CD4-positive, alpha-beta T cell (primary cell): ENCODE data around the gene FLYWCH1. TPM values are rescaled to one million over a fixed set of nuclear protein-coding genes. Genes with fewer than 3 reads are reported as not detected.

Source experiments
- ATAC-seq: fragments of 200-7000 bp; cut with Tn5 transposase; one replicate; pipeline ENCODE4 v1.10.0; 2022; ENCODE audit warnings: mild to moderate bottlenecking; ENCODE audit not compliant: poor library complexity
- CTCF ChIA-PET: fragments of 350-600 bp; sonication (Branson Sonifier 250); formaldehyde crosslinking; loops from one replicate; lab custom pipeline; 2021; ENCODE audit warnings: antibody characterized with exemption, inconsistent platforms; lab: Charles Lee
- POLR2A ChIA-PET: fragments of 350-600 bp; sonication (Branson Sonifier 250); formaldehyde crosslinking; loops from one replicate; lab custom pipeline; 2021; ENCODE audit warnings: antibody characterized with exemption, inconsistent platforms; lab: Charles Lee
- DNase-seq, 14 experiments: peaks; one replicate each; pipeline ENCODE4 v3.0.0-alpha.2; 2013 to 2020; ENCODE audit warnings: mixed read lengths in 2 of 14
- H3K27ac ChIP-seq, 2 donors: one replicate each; pipeline versions ENCODE4 v1.5.1 to v1.7.0; 2013; ENCODE audit warnings: low read length in 2 of 2, low read depth in 1 of 2, mild to moderate bottlenecking in 1 of 2
- H3K27me3 ChIP-seq, 2 experiments: 1 replicate in 1 of 2; 2 replicates in 1 of 2; pipeline versions ENCODE4 v1.6.1 to v1.7.0; 2013; ENCODE audit warnings: low read length in 2 of 2, control low read depth in 1 of 2, mild to moderate bottlenecking in 1 of 2, moderate library complexity in 1 of 2; ENCODE audit not compliant: insufficient read depth in 2 of 2, control insufficient read depth in 1 of 2
- H3K36me3 ChIP-seq: one replicate; pipeline ENCODE4 v1.6.1; 2013; ENCODE audit warnings: low read length, control low read depth; ENCODE audit not compliant: insufficient read depth
- H3K4me1 ChIP-seq: one replicate; pipeline ENCODE4 v1.6.1; 2013; ENCODE audit warnings: low read length, control low read depth; ENCODE audit not compliant: insufficient read depth
- H3K4me3 ChIP-seq: one replicate; pipeline ENCODE4 v1.5.1; 2013; ENCODE audit warnings: mild to moderate bottlenecking, low read length, moderate library complexity
- H3K9me3 ChIP-seq, 2 experiments: 1 replicate in 1 of 2; 2 replicates in 1 of 2; pipeline versions ENCODE4 v1.6.1 to v1.7.0; 2013; ENCODE audit warnings: low read length in 2 of 2, mild to moderate bottlenecking in 2 of 2, control low read depth in 1 of 2, moderate library complexity in 1 of 2; ENCODE audit not compliant: control insufficient read depth in 1 of 2, insufficient read depth in 1 of 2
- H3K27ac Mint-ChIP-seq: one replicate; pipeline ENCODE4 v1.8.0; 2020; ENCODE audit warnings: mixed read lengths
- H3K27me3 Mint-ChIP-seq: one replicate; pipeline ENCODE4 v1.8.0; 2021; ENCODE audit warnings: mixed read lengths
- H3K36me3 Mint-ChIP-seq: one replicate; pipeline ENCODE4 v1.8.0; 2021; ENCODE audit warnings: low read depth, mixed read lengths
- H3K4me1 Mint-ChIP-seq: one replicate; pipeline ENCODE4 v1.8.0; 2021; ENCODE audit warnings: low read depth, mixed read lengths
- H3K4me3 Mint-ChIP-seq: one replicate; pipeline ENCODE4 v1.8.0; 2020; ENCODE audit warnings: mild to moderate bottlenecking, mixed read lengths
- H3K9me3 Mint-ChIP-seq: one replicate; pipeline ENCODE4 v1.8.0; 2020; ENCODE audit warnings: mixed read lengths
- CTCF ChIP-seq: fragments of 200-600 bp; IDR thresholded peaks from one replicate; pipeline ENCODE4 v1.8.0; 2022; ENCODE audit warnings: antibody characterized with exemption, mild to moderate bottlenecking
- intact Hi-C, 2 experiments: fragments of 100-400 bp; cut with DNase I in 1 of 2; cut with micrococcal nuclease in 1 of 2; formaldehyde crosslinking; loops; one replicate each; pipeline versions ENCODE4 v1.15.1 to v1.9.0; 2023 to 2025; cut with DNase I, micrococcal nuclease
- total RNA-seq, 174 experiments: library from RNA in 2 of 174; stranded (reverse) in 2 of 174; gene quantifications; one replicate each; pipeline ENCODE4 v1.2.3 and lab custom pipeline; 2021 to 2026

Gene FLYWCH1
- total RNA-seq, 2 experiments from 2014 or later = 84.8 to 97.0 TPM

GRCh38 chr16:2883458-2883908 is 28.2 kb upstream of the FLYWCH1 start:
- Mint-ChIP-seq H3K4me1 (peaks cover 13% of the 10 kb centered on the region), H3K36me3 (peaks cover 4% of the 10 kb centered on the region), H3K27ac (peak overlapping the region; percentile 99), H3K4me3 (peak overlapping the region; percentile 81), H3K9me3 (no peaks in the 10 kb centered on the region), H3K27me3 (no peaks in the 10 kb centered on the region)
- Histone ChIP-seq H3K27ac (peak overlapping the region; percentile 69 to 89), H3K9me3 (peaks cover 0 to 4% of the 10 kb centered on the region in 2 experiments), H3K4me1 (peaks cover 16% of the 10 kb centered on the region), H3K36me3 (no peaks in the 10 kb centered on the region), H3K4me3 (peak overlapping the region; percentile 75), H3K27me3 (no peaks in the 10 kb centered on the region)
- intact Hi-C loops = loop anchor here (2.0 to 5.0 kb wide), 3 partner anchors 15 to 34 kb away; no protein-coding TSS in a partner anchor
- CTCF ChIA-PET = interaction anchor here (0.8 to 2.9 kb wide), 8 partner anchors 9 to 144 kb away, joined by 3 to 19 read pairs (median 4); no protein-coding TSS in a partner anchor
- DNase-seq = peak in 2 of 14 experiments; percentile 14 to 43
- POLR2A ChIA-PET = interaction anchor here (0.6 to 3.8 kb wide), 18 partner anchors 11 to 517 kb away, joined by 3 to 60 read pairs (median 4); partner anchors contain the start of genes ELOB, FLYWCH1, KCTD5 and SRRM2
- no peak for TF ChIP-seq CTCF
- no peak for ATAC-seq

- intact Hi-C loops = loop anchor here in 1 of 2 experiments (5.0 kb wide), 1 partner anchor 33 kb away; no protein-coding TSS in a partner anchor
- ATAC-seq (no peak), DNase-seq (no peak)
- Mint-ChIP-seq H3K9me3 (no peaks in the 10 kb centered on the region), H3K27me3 (no peaks in the 10 kb centered on the region), H3K27ac (peak overlapping the region; percentile 99), H3K36me3 (peaks cover 4% of the 10 kb centered on the region), H3K4me1 (peaks cover 13% of the 10 kb centered on the region), H3K4me3 (peak overlapping the region; percentile 81)
- no peak overlapping the region for H3K27ac ChIP-seq
- H3K9me3 ChIP-seq = peaks cover 0 to 4% of the 10 kb centered on the region in 2 experiments
- ChIA-PET CTCF (interaction anchor here (0.8 to 2.9 kb wide), 3 partner anchors 9 to 22 kb away, joined by 3 to 19 read pairs (median 6); no protein-coding TSS in a partner anchor), POLR2A (interaction anchor here (1.8 to 3.8 kb wide), 5 partner anchors 16 to 131 kb away, joined by 9 to 60 read pairs (median 27); partner anchors contain the start of genes ELOB, FLYWCH1 and SRRM2)
- no peaks in the 10 kb centered on the region for H3K27me3 ChIP-seq
- no peak for TF ChIP-seq CTCF
- peak overlapping the region; percentile 75 for H3K4me3 ChIP-seq
- H3K4me1 ChIP-seq = peaks cover 16% of the 10 kb centered on the region
- H3K36me3 ChIP-seq = no peaks in the 10 kb centered on the region
These were observed 27.7 kb upstream of the FLYWCH1 start for GRCh38 chr16:2884041-2884451.

DNA sequence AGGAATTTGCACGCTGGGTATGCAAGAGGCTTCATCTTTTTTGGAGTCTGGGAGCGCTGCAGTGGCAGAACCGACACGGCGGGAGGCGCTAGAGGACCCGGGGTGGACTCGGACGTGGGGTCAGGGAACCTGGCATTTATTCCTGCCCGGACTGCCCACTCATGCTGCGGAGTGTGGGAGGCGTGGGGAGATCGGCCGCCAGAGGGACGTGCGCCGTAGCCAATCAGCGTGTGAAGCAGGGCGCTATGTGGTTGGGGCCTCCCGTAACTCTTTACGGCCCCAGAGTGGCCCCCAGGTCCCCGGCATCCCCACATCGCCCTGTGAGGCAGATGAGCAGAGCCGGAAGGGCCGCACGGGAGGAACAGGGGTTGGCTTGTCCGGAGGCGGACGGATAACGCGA is 17.5 kb upstream of the FLYWCH1 start:
- no peak overlapping the region for H3K4me3 Mint-ChIP-seq
- no peaks in the 10 kb centered on the region for H3K27me3 Mint-ChIP-seq
- ChIA-PET POLR2A (no interaction called here), CTCF (no interaction called here)
- H3K4me1 Mint-ChIP-seq = no peaks in the 10 kb centered on the region
- DNase-seq (no peak), ATAC-seq (no peak)
- Histone ChIP-seq H3K36me3 (peaks cover 15% of the 10 kb centered on the region), H3K9me3 (no peaks in the 10 kb centered on the region), H3K4me1 (no peaks in the 10 kb centered on the region), H3K4me3 (no peak overlapping the region), H3K27me3 (no peaks in the 10 kb centered on the region), H3K27ac (no peak overlapping the region)
- H3K27ac Mint-ChIP-seq = no peak overlapping the region
- intact Hi-C loops = no loop called here
- no peak for TF ChIP-seq CTCF
- H3K36me3 Mint-ChIP-seq = peaks cover 4% of the 10 kb centered on the region
- H3K9me3 Mint-ChIP-seq = no peaks in the 10 kb centered on the region
